Sigmoid colon (tissue), 4 donors: ENCODE results near the gene RFX4.

Source experiments
- CTCF ChIP-seq, 4 experiments: fragments of 450-650 bp in 3 of 4; fragments of 200-600 bp in 1 of 4; IDR thresholded peaks; one replicate each; pipeline ENCODE4 v1.5.1; 2016 to 2019; ENCODE audit warnings: antibody characterized with exemption in 4 of 4, mild to moderate bottlenecking in 3 of 4, moderate library complexity in 2 of 4
- EP300 ChIP-seq, 4 donors: sonication (generic); formaldehyde crosslinking; IDR thresholded peaks; one replicate each; pipeline ENCODE4 v1.6.1; 2017; ENCODE audit warnings: antibody characterized with exemption in 4 of 4
- POLR2A ChIP-seq, 2 donors: fragments of 450-650 bp; IDR thresholded peaks; one replicate each; pipeline ENCODE4 v1.6.1; 2016; ENCODE audit warnings: antibody characterized with exemption in 2 of 2, mild to moderate bottlenecking in 2 of 2, moderate library complexity in 2 of 2
- POLR2AphosphoS5 ChIP-seq, 4 donors: sonication (generic); formaldehyde crosslinking; IDR thresholded peaks; one replicate each; pipeline ENCODE4 v1.6.1; 2017; ENCODE audit warnings: antibody characterized with exemption in 4 of 4

- no peak for TF ChIP-seq CTCF (IDR thresholded peaks at IDR 0.05)
- TF ChIP-seq EP300 (IDR thresholded peaks at IDR 0.05), result no peak
- TF ChIP-seq POLR2A (IDR thresholded peaks at IDR 0.05), result no peak
- no peak for TF ChIP-seq POLR2AphosphoS5 (IDR thresholded peaks at IDR 0.05)
Measured at GRCh38 chr12:106601031-106601430, 18.2 kb downstream of the RFX4 start.
